HG03139 (cell line): Measurements from ENCODE around the gene RANBP9.

Experiments
- ATAC-seq: cut with Tn5 transposase; IDR thresholded peaks from one replicate; pipeline ENCODE4 v1.9.1; 2021; ENCODE audit not compliant: unreplicated experiment

Gene RANBP9

DNA sequence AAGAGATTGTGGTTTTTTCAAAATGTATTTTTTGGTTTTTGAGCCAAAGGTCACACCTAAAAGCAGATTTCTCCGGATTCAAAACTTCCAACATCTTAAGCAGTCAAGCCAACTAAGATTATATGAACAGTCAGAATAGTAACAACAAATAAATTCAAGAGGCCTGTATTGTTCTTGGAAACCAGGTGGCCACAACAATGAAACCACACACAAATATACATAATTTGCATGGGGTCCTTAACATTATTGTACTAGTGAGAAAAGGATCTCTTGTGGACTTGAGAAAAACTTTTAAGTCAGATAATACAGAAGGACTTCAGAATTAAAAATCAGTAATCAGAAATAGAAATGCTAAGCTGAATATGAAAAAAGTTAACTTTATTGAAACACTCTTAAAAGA is 55.9 kb downstream of the RANBP9 start:
- no peak for ATAC-seq

- ATAC-seq: no peak
Measured at GRCh38 chr6:13654496-13654895, 57.1 kb downstream of the RANBP9 start.

DNA sequence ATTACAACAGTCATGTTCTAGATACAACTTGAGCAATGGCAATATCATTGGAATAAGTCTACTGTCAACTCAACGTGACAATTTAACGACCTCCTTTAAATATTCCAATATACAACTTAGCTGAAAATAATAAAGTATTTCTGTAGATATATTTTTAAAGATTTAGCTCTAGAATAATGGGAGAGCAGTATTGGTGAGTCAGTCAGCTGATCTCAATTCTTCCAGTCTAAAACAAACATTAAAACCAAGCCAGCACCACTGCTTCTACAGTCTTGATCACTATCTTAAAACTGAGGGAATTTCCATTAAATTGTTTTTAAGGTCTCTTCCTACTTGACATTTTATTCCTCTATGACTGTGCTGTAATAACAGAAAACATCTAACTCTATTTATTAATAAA is 58.3 kb downstream of the RANBP9 start:
- ATAC-seq: no peak

GRCh38 chr6:13649393-13649792 is 62.2 kb downstream of the RANBP9 start:
- ATAC-seq: no peak

DNA sequence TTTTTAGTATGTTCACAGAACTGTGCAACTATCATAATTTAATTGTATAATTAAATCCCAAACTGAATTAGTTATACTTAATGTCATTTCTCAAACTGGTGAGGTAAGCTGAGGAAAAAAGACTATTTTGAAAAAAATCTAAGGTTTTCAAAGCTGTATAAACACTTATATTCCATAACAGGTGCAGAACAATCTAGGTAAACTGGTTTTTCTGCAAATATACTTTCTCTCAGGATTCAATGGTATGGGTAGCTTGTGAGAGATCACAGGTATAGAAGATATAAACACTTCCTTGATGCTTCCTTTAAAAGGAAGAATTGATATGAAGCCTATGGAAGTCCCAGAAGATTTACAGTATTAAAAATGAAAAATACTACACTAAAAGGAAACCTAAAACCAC is 62.8 kb downstream of the RANBP9 start:
- no peak for ATAC-seq

GRCh38 chr6:13643125-13643524 is 68.5 kb downstream of the RANBP9 start:
- ATAC-seq: no peak

DNA sequence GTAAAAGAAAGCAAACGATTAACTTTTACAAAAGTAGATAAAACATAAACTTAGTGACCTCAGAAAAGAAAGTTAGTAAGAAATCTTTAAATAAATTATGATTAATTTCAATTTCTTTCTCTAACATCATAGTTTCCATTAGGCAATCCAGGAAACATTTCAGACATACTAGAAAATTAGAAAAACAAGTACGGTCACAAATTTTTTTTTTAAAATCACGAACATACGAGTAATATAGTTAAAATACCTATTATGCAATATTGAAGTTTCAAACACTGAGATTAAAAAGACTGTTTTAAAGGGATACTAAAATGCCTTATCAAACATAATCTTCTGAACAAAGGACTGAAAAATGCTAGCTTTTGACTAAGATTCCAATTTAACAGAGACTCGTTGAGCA is 70.3 kb downstream of the RANBP9 start:
- ATAC-seq: no peak

- ATAC-seq: no peak
Measured at GRCh38 chr6:13638626-13639025, 73.0 kb downstream of the RANBP9 start.

DNA sequence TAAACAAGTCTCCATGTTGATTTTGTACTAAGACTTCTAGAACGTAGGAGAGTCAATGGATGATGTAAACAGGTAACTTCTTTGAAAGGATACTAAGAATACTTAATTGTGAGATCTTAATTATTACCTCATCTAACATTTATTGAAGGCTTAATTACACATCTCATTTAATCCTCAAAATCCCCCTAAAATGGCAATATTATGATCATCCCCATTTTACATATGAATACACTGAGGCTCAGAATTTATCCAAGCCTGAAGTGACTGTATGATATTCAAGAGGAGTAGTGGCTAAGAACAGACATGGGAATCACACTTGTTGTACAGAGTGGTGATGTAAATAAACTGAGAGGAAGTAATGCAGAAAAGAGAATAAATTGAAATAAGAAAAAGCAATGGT is 73.6 kb downstream of the RANBP9 start:
- no peak for ATAC-seq

- ATAC-seq: no peak
Measured at GRCh38 chr6:13635948-13636658, 75.5 kb downstream of the RANBP9 start.

DNA sequence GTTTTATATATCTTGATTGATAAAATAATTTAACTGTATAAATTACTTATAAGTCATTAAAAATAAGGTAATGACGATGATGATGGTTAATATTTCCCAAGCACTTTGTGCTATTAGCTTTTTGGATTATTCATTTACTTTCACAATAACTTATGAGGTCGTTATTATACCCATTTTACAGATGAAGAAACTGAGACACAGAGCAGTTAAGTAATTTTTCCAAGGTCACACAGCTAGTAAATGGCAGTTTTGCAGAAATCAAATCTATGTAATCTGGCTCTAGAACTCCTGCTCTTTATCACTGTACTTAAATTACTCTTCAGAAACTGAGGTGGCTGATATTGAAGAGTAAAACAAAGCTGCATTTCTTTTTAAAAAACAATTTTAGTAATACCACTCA is 78.3 kb downstream of the RANBP9 start:
- ATAC-seq: no peak

GRCh38 chr6:13630499-13630898 is 81.1 kb downstream of the RANBP9 start:
- no peak for ATAC-seq

- no peak for ATAC-seq
Measured at GRCh38 chr6:13629459-13630116, 82.0 kb downstream of the RANBP9 start.

DNA sequence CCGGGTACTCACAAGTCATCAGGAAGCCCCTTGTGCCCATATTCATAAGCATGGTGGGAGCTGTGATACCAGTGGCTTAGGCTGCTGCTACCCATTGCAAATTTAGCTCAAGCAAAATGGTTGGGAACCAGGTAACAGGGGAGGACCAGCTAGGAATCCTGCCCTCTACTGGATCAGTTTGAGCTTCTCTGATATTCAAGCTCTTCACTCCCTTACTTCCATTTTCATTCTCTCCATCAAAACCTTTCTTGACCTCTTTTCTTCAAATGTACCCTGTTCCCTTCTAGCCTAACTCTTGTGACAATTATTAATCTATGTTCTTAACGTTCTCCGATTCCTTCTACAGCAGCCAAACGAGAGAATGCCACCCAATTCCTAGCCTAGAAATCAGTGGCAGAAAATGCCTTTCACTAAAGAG is 86.8 kb downstream of the RANBP9 start:
- ATAC-seq: no peak

GRCh38 chr6:13617066-13617465 is 94.6 kb downstream of the RANBP9 start:
- ATAC-seq: no peak

- ATAC-seq: no peak
Measured at GRCh38 chr6:13615792-13616120, 95.9 kb downstream of the RANBP9 start.

DNA sequence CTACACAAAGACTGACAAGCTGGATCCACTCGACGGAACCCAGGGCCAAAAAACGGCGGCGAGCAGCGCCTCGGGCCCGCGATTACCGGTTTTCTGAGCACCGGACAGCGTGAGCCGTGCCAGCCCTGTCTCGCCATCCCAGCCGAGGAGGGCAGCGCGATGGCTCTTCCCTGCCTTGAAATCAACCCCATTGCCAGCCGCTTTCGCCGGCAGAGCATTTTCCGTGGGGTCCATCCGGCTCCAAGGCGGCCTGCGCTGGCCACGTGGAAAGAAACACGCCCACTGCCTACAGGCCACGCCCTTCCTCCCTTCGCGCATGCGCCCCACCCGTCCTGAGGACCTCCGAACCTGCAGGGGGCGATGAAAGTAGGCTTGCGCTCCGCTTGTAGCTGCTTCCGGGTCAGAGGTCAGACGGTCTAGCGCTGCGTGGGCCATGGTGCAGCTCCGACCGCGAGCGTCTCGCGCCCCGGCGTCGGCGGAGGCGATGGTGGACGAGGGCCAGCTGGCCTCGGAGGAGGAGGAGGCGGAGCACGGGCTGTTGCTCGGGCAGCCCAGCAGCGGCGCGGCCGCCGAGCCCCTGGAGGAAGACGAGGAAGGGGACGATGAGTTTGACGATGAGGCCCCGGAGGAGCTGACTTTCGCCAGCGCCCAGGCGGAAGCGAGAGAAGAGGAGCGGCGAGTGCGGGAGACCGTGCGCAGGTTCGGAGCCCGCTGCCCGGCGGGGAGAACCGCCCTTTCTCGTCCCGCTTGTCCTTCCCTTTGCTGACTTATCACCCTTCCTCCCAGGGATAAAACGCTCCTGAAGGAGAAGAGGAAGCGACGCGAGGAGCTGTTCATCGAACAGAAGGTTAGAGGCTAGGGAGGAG is 96.5 kb downstream of the RANBP9 start, which contains the start of gene NOL7:
Gene NOL7 (plus strand): TSS at position 410 of the 866 bp plus-strand sequence. CDS start 24 bp downstream, at position 434.
- peak; percentile 89 for ATAC-seq

- peak; percentile 12 for ATAC-seq
Measured at GRCh38 chr6:13614126-13614925, 97.3 kb downstream of the RANBP9 start.

DNA sequence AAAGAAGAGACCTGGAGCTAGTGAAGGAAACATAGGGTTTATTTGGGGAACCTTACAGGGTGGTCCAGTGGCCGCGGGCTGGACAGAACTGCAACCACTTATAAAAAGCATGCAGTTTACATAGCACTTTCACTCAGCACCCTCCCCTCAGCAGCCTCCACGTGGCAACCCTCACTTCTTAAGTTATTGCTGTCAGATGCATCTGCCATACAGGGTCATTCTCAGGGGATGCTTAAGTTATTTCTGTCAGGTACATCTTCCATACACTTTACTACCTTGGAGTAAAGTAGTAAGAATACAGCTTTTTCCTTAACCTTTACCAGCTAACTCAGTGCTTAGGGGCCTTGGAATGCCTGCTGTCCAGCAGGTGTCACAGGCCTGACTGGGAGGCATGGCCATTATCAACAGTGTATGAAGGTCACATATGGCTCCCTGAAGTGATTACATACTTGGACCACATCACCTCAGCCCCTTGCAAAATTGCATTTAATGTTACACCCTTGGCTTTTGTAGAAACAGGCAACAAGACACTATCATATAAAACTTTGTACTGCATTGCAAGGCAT is 98.5 kb downstream of the RANBP9 start:
- ATAC-seq: no peak

DNA sequence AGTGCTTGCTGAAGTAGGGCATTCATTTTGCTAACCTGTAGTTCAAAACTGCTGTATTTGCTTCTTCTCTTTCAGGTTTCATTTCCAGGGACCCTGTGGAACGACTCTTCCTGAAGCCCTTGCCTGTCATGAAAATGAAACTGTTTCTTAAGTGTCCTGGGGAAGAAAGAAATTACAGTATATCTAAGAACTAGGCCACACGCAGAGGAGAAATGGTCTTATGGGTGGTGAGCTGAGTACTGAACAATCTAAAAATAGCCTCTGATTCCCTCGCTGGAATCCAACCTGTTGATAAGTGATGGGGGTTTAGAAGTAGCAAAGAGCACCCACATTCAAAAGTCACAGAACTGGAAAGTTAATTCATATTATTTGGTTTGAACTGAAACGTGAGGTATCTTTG is 99.9 kb downstream of the RANBP9 start:
- no peak for ATAC-seq

DNA sequence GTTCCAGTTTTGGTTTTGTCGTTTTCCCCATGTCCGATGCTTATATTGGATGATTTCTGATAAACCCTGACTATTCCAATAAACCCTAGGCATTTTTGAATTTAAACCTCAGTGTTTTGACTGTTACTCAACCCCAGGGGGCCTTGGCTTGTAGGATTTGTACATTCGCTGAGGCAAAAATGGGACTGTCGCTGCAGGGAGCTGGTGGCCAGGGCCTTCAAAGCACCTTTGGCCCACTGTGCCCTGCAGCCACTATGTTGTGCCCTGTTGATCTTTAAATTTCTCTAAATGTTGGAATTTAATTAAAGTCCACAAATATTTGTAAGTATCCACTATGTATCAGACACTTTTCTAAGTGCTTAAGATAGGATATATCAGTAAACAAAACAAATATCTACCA is 106.0 kb downstream of the RANBP9 start:
- no peak for ATAC-seq
